Measurements from ENCODE around the gene KIR2DL4. TPM values are rescaled to one million over a fixed set of nuclear protein-coding genes. Genes with fewer than 3 reads are reported as not detected.

The KIR2DL4 gene
- polyA plus RNA-seq, 5 donors: 0.09 TPM; not detected in 4

Other genes with a start within 250 kb of the KIR2DL4 start
- 1 to 10 TPM in 2 of 5 donors, under 1 TPM in 3; 0.76 to 1.7 (median 0.96) TPM for gene LILRA2, start 229.8 kb upstream of the KIR2DL4 start, polyA plus RNA-seq (ENCODE audit: insufficient read depth in 1 of 5, insufficient read length in 5 of 5, low replicate concordance in 1 of 5)
- gene LILRA1, start 210.0 kb upstream of the KIR2DL4 start, polyA plus RNA-seq (ENCODE audit: insufficient read depth in 1 of 5, insufficient read length in 5 of 5, low replicate concordance in 1 of 5): under 1 TPM; 0.22 to 0.54 (median 0.41) TPM
- 1 to 10 TPM; 1.3 to 2.1 (median 1.7) TPM for gene LILRB1, start 173.1 kb upstream of the KIR2DL4 start, polyA plus RNA-seq (ENCODE audit: insufficient read depth in 1 of 5, insufficient read length in 5 of 5, low replicate concordance in 1 of 5)
- 1 to 10 TPM; 1.1 to 1.7 (median 1.4) TPM for gene LILRB4, start 140.6 kb upstream of the KIR2DL4 start, polyA plus RNA-seq (ENCODE audit: insufficient read depth in 1 of 5, insufficient read length in 5 of 5, low replicate concordance in 1 of 5)
- gene KIR3DL3, start 79.2 kb upstream of the KIR2DL4 start, polyA plus RNA-seq (ENCODE audit: insufficient read depth in 1 of 5, insufficient read length in 5 of 5, low replicate concordance in 1 of 5): not detected
- under 1 TPM in 4 of 5 donors, not detected in 1; 0.16 to 0.35 (median 0.18) TPM for gene KIR2DL3, start 65.1 kb upstream of the KIR2DL4 start, polyA plus RNA-seq (ENCODE audit: insufficient read depth in 1 of 5, insufficient read length in 5 of 5, low replicate concordance in 1 of 5)
- under 1 TPM in 4 of 5 donors, not detected in 1; 0.13 to 0.26 (median 0.18) TPM for gene KIR2DL1, start 33.8 kb upstream of the KIR2DL4 start, polyA plus RNA-seq (ENCODE audit: insufficient read depth in 1 of 5, insufficient read length in 5 of 5, low replicate concordance in 1 of 5)
- gene KIR3DL1, start 12.9 kb downstream of the KIR2DL4 start, polyA plus RNA-seq (ENCODE audit: insufficient read depth in 1 of 5, insufficient read length in 5 of 5, low replicate concordance in 1 of 5): under 1 TPM in 3 of 5 donors, not detected in 2; 0.12 to 0.16 (median 0.13) TPM
- under 1 TPM in 3 of 5 donors, not detected in 2; 0.10 to 0.47 (median 0.19) TPM for gene KIR2DS4, start 29.1 kb downstream of the KIR2DL4 start, polyA plus RNA-seq (ENCODE audit: insufficient read depth in 1 of 5, insufficient read length in 5 of 5, low replicate concordance in 1 of 5)
- gene KIR3DL2, start 46.8 kb downstream of the KIR2DL4 start, polyA plus RNA-seq (ENCODE audit: insufficient read depth in 1 of 5, insufficient read length in 5 of 5, low replicate concordance in 1 of 5): not detected
- under 1 TPM; 0.35 to 0.73 (median 0.60) TPM for gene FCAR, start 70.6 kb downstream of the KIR2DL4 start, polyA plus RNA-seq (ENCODE audit: insufficient read depth in 1 of 5, insufficient read length in 5 of 5, low replicate concordance in 1 of 5)
- 1 to 10 TPM in 1 of 5 donors, under 1 TPM in 4; 0.19 to 1.8 (median 0.33) TPM for gene NCR1, start 102.5 kb downstream of the KIR2DL4 start, polyA plus RNA-seq (ENCODE audit: insufficient read depth in 1 of 5, insufficient read length in 5 of 5, low replicate concordance in 1 of 5)
- gene NLRP7, start 143.9 kb downstream of the KIR2DL4 start, polyA plus RNA-seq (ENCODE audit: insufficient read depth in 1 of 5, insufficient read length in 5 of 5, low replicate concordance in 1 of 5): under 1 TPM in 2 of 5 donors, not detected in 3; 0.07 to 0.11 TPM
- 10 to 100 TPM in 1 of 5 donors, 1 to 10 TPM in 4; 6.7 to 13.3 (median 9.2) TPM for gene NLRP2, start 162.8 kb downstream of the KIR2DL4 start, polyA plus RNA-seq (ENCODE audit: insufficient read depth in 1 of 5, insufficient read length in 5 of 5, low replicate concordance in 1 of 5)
- gene GP6, start 234.7 kb downstream of the KIR2DL4 start, polyA plus RNA-seq (ENCODE audit: insufficient read depth in 1 of 5, insufficient read length in 5 of 5, low replicate concordance in 1 of 5): 1 to 10 TPM in 1 of 5 donors, under 1 TPM in 4; 0.69 to 1.6 (median 0.83) TPM